Fibroblast of mammary gland (primary cell): ENCODE results near the gene MIOS.

ENCODE experiments used
- DNase-seq: peaks from one replicate; pipeline ENCODE4 v3.0.0-alpha.2; 2010; ENCODE audit warnings: low read depth
- H3K4me3 ChIP-seq: 2 replicates; pipeline ENCODE4 v1.5.1; 2011; ENCODE audit warnings: low read depth, mild to moderate bottlenecking, low read length, moderate library complexity; ENCODE audit not compliant: control insufficient read depth
- TF ChIP-seq, protein P1 (sequence below): conservative IDR thresholded peaks from 2 replicates; pipeline ENCODE4 v1.5.1; 2011; ENCODE audit warnings: low read depth, low read length, inconsistent platforms; ENCODE audit not compliant: control insufficient read depth, insufficient read depth

The MIOS gene

DNA sequence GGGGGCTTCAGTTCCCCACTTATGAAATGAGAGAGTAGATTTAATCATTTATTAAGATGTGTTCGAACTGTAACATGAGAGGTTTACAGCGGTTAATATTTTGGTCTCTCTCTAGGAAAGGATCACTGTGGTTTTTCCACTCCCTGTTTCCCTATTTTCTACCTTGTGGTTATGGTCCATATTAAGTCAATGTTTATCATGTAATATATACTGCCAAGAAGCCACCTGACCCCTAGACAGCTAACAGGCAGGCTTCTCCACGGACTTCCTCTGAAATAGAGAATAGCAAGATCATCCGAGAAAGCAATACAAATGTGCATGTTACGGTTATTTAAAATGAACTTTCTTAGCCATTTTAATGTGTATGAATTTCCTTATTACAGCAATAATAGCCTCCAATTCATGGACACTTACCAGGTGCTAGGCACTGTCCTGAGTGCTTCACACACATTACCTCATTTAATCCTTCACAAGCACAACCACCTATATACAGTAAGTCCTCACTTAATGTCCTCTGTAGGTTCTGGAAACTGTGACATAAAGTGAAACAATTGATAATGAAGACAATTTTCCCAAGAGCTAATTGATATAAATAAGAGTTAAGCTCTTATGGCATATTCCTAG is 30.2 kb upstream of the MIOS start:
- TF ChIP-seq, protein P1, sequence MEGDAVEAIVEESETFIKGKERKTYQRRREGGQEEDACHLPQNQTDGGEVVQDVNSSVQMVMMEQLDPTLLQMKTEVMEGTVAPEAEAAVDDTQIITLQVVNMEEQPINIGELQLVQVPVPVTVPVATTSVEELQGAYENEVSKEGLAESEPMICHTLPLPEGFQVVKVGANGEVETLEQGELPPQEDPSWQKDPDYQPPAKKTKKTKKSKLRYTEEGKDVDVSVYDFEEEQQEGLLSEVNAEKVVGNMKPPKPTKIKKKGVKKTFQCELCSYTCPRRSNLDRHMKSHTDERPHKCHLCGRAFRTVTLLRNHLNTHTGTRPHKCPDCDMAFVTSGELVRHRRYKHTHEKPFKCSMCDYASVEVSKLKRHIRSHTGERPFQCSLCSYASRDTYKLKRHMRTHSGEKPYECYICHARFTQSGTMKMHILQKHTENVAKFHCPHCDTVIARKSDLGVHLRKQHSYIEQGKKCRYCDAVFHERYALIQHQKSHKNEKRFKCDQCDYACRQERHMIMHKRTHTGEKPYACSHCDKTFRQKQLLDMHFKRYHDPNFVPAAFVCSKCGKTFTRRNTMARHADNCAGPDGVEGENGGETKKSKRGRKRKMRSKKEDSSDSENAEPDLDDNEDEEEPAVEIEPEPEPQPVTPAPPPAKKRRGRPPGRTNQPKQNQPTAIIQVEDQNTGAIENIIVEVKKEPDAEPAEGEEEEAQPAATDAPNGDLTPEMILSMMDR = no peak
- H3K4me3 ChIP-seq = no peak overlapping the region
- DNase-seq = no peak

DNA sequence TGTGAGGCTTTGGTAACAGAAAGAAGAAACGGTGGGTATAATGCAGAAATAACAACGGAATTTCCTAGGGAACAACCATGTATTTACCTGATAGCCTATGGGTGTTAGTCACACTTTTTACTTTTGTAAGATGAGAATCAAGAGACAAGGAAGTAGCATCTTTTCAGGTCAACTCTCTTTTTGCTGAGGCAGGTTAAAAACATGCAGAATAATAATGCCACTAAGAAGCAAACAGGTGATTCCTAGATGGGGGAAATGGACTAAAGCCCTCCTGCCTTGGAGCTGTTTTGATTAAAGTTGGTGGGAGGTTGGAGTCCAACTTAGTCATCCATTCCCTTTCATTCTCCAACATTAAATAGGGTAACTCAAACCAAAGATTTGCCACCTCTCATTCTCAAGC is 29.0 kb upstream of the MIOS start:
- no peak for DNase-seq
- TF ChIP-seq, protein P1 = no peak
- H3K4me3 ChIP-seq = no peak overlapping the region

DNA sequence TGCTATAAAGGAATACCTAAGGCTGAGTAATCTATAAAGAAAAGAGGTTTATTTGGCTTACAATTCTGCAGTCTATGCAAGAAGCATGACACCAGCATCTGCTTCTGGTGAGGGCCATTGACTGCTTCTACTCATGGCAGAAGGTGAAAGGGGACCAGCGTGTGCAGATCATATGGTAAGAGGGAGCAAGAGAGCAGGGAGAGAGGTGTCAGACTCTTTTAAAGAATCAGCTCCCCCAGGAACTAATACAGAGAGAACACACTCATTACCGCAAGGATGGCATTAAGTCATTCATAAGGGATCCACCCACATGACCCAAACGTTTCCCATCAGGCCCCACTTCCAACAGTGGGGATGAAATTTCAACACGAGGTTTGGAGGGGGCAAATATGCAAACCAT is 27.5 kb upstream of the MIOS start:
- TF ChIP-seq, protein P1 = no peak
- no peak for DNase-seq
- H3K4me3 ChIP-seq = no peak overlapping the region

DNA sequence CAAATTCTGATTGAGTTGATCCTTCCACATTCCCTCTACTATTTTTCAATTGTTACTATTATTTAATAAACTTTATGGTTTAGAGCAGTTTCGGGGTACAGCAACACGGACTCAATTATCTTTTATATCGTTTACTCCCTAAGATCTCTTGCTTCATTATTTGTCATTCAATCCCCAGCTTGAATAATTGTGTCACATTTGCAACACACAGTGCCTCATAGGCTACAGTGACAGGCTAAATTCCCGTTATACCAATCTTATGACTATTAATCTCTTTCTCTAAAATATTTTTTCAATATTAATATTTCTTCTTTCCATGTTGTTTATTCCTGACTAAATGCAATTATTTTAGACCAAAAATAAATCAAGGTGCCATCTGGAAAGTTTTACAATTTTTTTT is 27.0 kb upstream of the MIOS start:
- TF ChIP-seq, protein P1 = no peak

DNA sequence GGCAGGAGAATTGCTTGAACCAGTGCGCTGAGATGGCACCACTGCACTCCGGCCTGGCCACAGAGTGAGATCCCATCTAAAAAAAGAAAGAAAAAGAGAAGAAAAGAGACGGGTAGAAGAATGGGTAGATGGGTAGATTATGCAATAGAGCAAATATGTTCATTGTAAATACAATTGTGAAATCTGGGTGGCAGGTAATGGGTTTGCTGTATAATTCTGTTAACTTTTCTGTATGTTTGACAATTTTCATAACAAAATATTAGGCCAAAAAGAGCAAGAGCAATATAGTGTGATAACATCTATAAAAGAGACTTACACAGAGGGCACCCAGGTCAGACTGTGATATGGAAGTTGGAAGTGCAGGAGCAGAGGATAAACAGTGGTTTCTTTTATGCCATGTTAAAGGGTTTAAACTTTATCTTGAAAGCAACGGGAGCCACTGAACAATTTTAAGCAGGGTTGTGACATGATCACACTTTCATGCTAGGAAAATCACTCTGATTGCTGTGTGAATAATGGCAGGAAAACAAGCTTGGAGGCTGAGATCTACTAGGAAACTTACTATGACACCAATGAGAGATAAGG is 24.3 kb upstream of the MIOS start:
- no peak for DNase-seq
- TF ChIP-seq, protein P1 = no peak
- H3K4me3 ChIP-seq = no peak overlapping the region

More for the DNA sequence above, 27.0 kb upstream of the MIOS start:
- DNase-seq = no peak
- no peak overlapping the region for H3K4me3 ChIP-seq

DNA sequence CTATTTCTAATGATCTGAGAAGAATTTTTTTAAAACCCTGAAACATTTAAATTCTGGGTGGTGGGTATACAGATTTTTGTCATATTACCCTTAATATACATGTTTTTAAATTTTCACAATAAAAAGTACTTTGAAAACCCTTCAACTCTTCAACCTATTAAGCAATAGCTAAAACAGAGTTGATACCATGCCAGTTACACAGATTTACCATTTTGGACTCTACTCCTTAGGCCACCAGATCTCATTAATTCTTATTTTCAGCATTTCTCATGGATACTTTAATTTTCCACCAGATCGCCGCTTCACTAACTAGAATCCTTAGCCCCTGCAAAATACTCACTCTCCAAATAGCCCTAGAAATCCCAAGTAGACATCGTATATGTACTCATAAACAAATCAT is 18.3 kb upstream of the MIOS start:
- TF ChIP-seq, protein P1 = no peak

DNA sequence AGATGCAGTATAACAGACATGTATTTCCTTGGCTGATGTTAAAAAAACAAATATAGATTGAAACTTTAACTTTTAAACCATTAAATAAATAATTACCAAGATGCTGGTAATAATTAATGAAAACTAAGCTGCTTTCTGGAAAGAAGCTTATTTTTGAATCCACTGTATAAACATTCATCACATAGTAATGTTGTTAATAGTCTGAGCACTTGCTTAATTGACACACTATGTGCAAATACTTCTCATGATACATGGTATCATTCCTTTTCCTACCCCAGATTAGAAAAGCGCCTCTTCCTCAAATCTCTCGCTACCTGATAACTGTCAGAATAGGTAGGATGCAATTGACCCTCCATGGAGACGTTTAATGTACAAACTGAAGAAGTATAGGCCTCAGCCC is 16.0 kb upstream of the MIOS start:
- no peak overlapping the region for H3K4me3 ChIP-seq
- no peak for DNase-seq
- TF ChIP-seq, protein P1 = no peak

More for the DNA sequence above, 18.3 kb upstream of the MIOS start:
- DNase-seq = no peak
- no peak overlapping the region for H3K4me3 ChIP-seq
